Measurements from ENCODE around the gene ZNF90.
"Not testable (repeated sequence)": the region's sequence is repeated elsewhere in the genome, so short reads cannot be mapped to it uniquely, and the experiment has no call there.

The ZNF90 gene

DNA sequence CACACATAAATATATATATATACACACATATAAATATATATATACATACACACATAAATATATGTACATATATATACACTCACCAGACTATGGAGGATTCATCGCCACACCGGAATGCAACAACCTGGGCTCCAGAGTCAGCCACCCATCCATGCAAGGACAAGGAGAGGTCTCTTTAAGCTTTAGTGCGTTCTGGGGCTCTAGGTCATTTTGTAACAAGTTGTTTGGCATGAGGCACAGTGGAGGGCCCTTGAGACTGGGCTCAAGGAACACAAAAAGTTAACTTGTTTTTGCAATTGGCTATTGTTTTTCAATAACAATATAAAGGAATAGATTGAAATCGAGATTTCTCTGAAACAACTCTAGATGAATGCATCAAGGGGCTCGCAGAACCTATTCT, 4.9 kb upstream of the ZNF90 start:
- H3K4me1 Mint-ChIP-seq, result peaks cover 4% of the 10 kb centered on the region
- H3K27ac Mint-ChIP-seq, result no peak overlapping the region
- H3K36me3 Mint-ChIP-seq, result peaks cover 14% of the 10 kb centered on the region
- H3K27me3 Mint-ChIP-seq, result no peaks in the 10 kb centered on the region
- no peak overlapping the region for H3K4me3 Mint-ChIP-seq
- H3K9me3 Mint-ChIP-seq, result peaks cover 37% of the 10 kb centered on the region
- DNase-seq, result no peak
- CTCF ChIA-PET, result no interaction called here

DNA sequence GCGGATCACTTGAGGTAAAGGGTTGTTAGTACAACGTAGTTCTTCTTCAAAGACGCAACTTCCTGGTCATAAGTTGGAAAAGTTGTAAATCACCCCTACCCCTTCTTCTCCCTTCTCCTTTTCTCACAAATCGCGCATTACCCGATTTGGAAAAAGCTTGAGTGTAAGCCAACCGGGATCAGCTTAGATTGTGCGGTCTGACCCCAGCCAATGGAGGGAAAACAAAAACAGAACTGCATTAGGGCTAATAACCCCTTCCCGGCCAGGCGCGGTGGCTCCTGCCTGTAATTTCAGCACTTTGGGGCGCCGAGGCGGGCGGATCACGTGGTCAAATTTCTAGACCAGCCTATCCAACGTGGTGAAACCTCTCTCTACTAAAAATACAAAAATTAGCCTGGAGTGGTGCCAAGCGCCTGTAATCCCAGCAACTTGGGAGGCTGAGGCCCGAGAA, 806 bp downstream of the ZNF90 start:
- Mint-ChIP-seq H3K27ac (peak overlapping the region; percentile 86), H3K9me3 (peaks cover 46% of the 10 kb centered on the region), H3K27me3 (no peaks in the 10 kb centered on the region), H3K4me1 (peaks cover 18% of the 10 kb centered on the region), H3K4me3 (peak overlapping the region; percentile 83), H3K36me3 (peaks cover 55% of the 10 kb centered on the region)
- DNase-seq, result peak; percentile 39
- CTCF ChIA-PET, result no interaction called here

DNA sequence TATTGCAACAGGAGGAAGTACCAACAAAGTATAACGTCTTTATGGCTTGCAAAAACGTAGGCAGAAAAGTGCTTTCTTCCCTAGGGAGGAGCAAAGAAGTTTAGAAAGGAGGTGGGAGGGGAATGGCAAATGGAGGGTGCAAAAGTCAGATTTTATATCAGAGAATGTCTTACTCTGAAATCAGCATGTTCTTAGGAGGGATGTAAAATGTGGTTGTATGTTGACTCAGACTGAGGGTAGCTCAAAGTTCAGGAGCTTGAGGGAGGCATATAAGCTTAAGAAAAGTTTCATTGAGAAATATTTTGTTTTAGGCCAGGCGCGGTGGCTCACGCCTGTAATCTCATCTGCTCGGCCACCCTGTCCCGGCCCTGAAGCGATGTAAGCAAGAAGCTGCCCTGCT, 1.7 kb downstream of the ZNF90 start:
- H3K4me3 Mint-ChIP-seq, result peak overlapping the region; percentile 29
- H3K36me3 Mint-ChIP-seq, result peaks cover 57% of the 10 kb centered on the region
- H3K27me3 Mint-ChIP-seq, result no peaks in the 10 kb centered on the region
- no peak for DNase-seq
- CTCF ChIA-PET, result no interaction called here
- peaks cover 46% of the 10 kb centered on the region for H3K9me3 Mint-ChIP-seq
- H3K4me1 Mint-ChIP-seq, result peaks cover 18% of the 10 kb centered on the region
- H3K27ac Mint-ChIP-seq, result no peak overlapping the region

DNA sequence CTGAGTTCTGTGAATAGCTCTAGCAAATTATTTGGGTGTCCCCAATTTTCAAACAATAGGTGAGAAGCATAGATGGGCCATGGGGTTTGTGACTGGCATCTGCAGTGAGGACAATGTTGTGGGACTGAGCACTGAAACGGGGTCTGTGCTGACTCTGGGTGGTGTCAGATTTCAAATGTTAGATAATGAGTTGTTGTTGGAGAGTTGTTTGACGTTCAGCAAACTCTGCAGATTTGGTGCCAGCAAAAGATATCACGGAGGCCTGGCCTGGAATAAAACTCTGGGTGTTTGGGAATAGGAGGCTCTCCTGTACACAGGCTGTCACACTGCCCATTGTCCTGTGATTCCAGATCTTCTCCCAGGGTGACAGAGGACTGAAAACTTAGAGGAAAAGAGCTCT, 2.9 kb downstream of the ZNF90 start:
- no peaks in the 10 kb centered on the region for H3K27me3 Mint-ChIP-seq
- H3K36me3 Mint-ChIP-seq, result peaks cover 57% of the 10 kb centered on the region
- H3K4me3 Mint-ChIP-seq, result no peak overlapping the region
- CTCF ChIA-PET, result interaction anchor here (0.7 to 0.8 kb wide), 2 partner anchors 8 to 31 kb away, joined by 3 read pairs; no protein-coding TSS in a partner anchor
- no peak for DNase-seq
- H3K4me1 Mint-ChIP-seq, result peaks cover 18% of the 10 kb centered on the region
- peaks cover 48% of the 10 kb centered on the region for H3K9me3 Mint-ChIP-seq
- H3K27ac Mint-ChIP-seq, result no peak overlapping the region

DNA sequence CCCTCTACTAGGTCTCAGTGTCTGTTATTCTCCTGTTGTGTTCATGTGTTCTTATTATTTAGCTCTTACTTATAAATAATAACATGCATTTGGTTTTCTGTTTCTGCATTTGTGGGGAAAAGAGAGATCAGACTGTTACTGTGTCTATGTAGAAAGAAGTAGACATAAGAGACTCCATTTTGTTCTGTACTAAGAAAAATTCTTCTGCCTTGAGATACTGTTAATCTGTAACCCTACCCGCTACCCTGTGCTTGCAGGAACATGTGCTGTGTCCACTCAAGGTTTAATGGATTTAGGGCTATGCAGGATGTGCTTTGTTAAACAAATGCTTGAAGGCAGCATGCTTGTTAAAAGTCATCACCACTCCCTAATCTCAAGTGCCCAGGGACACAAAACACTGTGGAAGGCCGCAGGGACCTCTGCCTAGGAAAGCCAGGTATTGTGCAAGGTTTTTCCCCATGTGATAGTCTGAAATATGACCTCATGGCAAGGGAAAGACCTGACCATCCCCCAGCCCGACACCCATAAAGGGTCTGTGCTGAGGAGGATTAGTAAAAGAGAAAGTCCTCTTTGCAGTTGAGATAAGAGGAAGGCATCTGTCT, 4.5 kb downstream of the ZNF90 start:
- H3K4me3 Mint-ChIP-seq, H3K27ac Mint-ChIP-seq, DNase-seq, CTCF ChIA-PET, H3K27me3 Mint-ChIP-seq: not testable (repeated sequence)
- H3K36me3 Mint-ChIP-seq, result peaks cover 61% of the 10 kb centered on the region
- peaks cover 51% of the 10 kb centered on the region for H3K9me3 Mint-ChIP-seq
- H3K4me1 Mint-ChIP-seq, result peaks cover 18% of the 10 kb centered on the region

DNA sequence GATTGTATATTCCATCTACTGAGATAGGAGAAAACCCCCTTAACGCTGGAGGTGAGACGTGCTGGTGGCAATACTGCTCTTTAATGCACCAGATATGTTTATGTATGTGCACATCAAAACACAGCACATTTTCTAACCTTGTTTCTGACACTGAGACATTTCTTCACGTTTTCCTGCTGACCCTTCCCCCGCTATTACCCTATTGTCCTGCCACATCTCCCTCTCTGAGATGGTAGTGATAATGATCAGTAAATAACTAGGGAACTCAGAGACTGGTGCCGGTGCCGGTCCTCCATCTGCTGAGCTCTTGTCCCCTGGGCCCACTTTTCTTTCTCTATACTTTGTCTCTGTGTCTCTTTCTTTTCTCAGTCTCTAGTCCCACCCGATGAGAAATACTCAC, 5.1 kb downstream of the ZNF90 start:
- CTCF ChIA-PET, DNase-seq, H3K27ac Mint-ChIP-seq, H3K27me3 Mint-ChIP-seq, H3K4me3 Mint-ChIP-seq: not testable (repeated sequence)
- peaks cover 15% of the 10 kb centered on the region for H3K4me1 Mint-ChIP-seq
- peaks cover 63% of the 10 kb centered on the region for H3K36me3 Mint-ChIP-seq
- H3K9me3 Mint-ChIP-seq, result peaks cover 53% of the 10 kb centered on the region

DNA sequence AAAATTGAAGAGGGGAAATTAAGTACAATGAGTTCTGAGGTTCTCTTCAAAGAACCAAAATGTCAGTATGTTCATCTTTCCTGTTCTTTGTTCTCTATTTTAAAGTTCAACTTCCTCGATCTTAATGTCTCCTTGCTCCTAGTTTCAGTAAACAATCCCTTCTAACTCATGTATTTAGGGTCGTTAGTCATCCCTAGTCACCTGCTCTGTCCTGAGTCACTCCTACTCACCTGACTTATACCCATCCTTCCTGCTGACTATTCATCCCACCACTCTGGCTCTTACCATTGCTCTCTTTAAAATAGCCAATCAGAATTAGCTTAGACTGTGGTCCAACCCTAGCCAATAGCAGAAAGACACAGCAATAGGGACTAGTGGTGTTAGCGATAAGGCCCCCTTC, 24.3 kb downstream of the ZNF90 start:
- Mint-ChIP-seq H3K36me3 (peaks cover 70% of the 10 kb centered on the region), H3K9me3 (peaks cover 66% of the 10 kb centered on the region), H3K4me1 (no peaks in the 10 kb centered on the region), H3K27ac (no peak overlapping the region), H3K27me3 (no peaks in the 10 kb centered on the region), H3K4me3 (no peak overlapping the region)
- no peak for DNase-seq
- CTCF ChIA-PET, result no interaction called here

DNA sequence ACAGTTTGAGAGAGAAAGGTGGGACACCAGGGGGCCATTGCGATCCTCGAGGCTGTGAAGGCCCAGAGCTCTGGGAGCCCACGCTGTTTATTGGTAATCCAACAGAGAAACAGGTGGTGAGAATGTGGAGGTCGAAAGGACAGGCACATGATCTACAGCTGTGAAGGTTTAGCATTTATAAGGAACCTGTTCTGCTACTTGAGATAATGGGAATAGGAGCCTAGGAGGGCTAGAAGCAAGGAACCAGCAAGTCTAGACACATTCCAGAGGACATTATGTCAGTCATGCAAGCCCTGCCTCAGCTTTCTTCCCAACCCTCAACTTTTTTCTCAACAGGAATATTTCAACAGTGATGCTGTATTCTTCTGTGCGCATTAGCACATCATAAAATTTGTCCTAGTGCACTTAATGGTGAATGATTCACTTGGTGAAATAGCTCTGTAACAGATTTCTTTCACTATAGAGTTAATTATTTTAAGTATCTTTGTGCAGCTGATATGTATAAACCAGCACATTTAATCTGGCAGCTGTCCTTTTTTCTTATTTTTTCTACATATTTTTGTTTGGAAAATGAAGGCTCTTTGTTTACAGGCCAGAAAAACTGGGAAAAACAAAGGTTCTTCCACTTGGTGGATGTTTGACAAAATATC, 25.4 kb downstream of the ZNF90 start:
- H3K4me1 Mint-ChIP-seq, result no peaks in the 10 kb centered on the region
- no peak overlapping the region for H3K27ac Mint-ChIP-seq
- no peaks in the 10 kb centered on the region for H3K27me3 Mint-ChIP-seq
- H3K4me3 Mint-ChIP-seq, result no peak overlapping the region
- DNase-seq, result no peak
- H3K36me3 Mint-ChIP-seq, result peaks cover 69% of the 10 kb centered on the region
- CTCF ChIA-PET, result no interaction called here
- peaks cover 57% of the 10 kb centered on the region for H3K9me3 Mint-ChIP-seq

DNA sequence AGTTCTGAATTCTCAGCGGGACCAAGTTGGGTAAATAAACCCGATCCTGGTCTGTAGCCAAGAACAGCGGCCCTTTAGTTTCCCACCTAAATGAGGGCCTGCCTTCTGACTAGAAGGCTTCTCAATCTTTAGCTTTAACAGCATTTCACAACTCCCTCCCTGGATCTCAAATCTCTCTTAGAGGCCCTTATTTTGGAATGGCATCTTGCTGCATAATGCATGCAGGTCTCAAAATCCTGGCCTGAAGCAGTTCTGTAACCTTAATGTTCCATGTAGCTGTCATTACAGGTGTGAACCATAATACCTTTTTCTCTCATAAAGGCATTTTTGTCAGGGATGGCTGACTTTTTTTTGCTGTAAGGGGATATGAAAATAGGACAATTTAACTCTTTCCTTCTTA, 29.5 kb downstream of the ZNF90 start:
- Mint-ChIP-seq H3K9me3 (peaks cover 32% of the 10 kb centered on the region), H3K27me3 (no peaks in the 10 kb centered on the region), H3K27ac (no peak overlapping the region), H3K36me3 (peaks cover 54% of the 10 kb centered on the region), H3K4me1 (no peaks in the 10 kb centered on the region), H3K4me3 (no peak overlapping the region)
- DNase-seq, result no peak
- CTCF ChIA-PET, result no interaction called here

DNA sequence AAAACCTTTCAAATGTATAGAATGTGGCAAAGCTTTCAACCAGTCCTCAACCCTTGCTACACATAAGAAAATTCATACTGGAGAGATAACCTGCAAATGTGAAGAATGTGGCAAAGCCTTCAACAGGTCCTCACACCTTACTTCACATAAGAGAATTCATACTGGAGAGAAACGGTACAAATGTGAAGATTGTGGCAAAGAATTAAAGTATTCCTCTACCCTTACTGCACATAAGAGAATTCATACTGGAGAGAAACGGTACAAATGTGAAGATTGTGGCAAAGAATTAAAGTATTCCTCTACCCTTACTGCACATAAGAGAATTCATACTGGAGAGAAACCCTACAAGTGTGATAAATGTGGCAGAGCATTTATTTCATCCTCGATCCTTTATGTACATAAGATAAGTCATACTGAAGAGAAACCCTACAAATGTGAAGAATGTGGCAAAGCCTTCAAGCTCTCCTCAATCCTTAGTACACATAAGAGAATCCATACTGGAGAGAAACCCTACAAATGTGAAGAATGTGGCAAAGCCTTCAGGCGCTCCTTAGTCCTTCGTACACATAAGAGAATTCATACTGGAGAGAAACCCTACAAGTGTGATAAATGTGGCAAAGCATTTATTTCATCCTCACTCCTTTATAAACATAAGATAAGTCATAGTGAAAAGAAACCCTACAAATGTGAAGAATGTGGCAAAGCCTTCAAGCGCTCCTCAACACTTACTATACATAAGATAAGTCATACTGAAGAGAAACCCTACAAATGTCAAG, 40.5 kb downstream of the ZNF90 start:
- DNase-seq, CTCF ChIA-PET, H3K27me3 Mint-ChIP-seq, H3K27ac Mint-ChIP-seq, H3K4me1 Mint-ChIP-seq, H3K4me3 Mint-ChIP-seq: not testable (repeated sequence)
- Mint-ChIP-seq H3K36me3 (peaks cover 48% of the 10 kb centered on the region), H3K9me3 (peaks cover 52% of the 10 kb centered on the region)

DNA sequence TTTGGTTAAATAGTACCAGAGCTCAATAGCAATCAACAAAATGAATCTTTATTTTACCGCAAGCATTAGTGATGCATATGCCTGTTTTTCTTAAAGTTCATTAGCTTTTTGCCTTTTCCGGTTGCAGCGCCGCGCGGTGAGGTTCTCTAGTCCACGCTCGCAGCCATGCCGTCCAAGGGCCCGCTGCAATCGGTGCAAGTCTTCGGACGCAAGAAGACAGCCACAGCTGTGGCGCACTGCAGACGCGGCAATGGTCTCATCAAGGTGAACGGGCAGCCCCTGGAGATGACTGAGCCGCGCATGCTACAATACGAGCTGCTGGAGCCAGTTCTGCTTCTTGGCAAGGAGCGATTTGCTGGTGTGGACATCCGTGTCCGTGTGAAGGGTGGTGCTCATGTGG, 47.1 kb downstream of the ZNF90 start:
- no peaks in the 10 kb centered on the region for H3K27me3 Mint-ChIP-seq
- no peak for DNase-seq
- H3K4me3 Mint-ChIP-seq, result no peak overlapping the region
- peaks cover 42% of the 10 kb centered on the region for H3K36me3 Mint-ChIP-seq
- H3K9me3 Mint-ChIP-seq, result peaks cover 50% of the 10 kb centered on the region
- no peaks in the 10 kb centered on the region for H3K4me1 Mint-ChIP-seq
- CTCF ChIA-PET, result no interaction called here
- H3K27ac Mint-ChIP-seq, result no peak overlapping the region

DNA sequence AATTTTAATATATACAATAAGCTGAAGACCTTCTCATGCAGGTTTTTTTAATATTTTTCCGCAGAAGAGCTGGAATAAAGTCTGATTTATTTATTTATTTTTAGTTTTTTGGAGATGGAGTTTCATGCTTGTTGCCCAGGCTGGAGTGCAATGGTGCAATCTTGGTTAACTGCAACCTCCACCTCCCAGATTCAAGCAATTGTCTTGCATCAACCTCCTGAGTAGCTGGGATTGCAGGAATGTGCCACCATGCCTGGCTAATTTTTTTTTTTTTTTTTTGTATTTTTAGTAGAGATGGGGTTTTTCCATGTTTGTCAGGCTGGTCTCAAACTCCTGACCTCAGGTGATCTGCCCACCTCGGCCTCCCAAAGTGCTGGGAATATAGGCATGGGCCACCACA, 55.1 kb downstream of the ZNF90 start:
- H3K4me1 Mint-ChIP-seq, H3K27me3 Mint-ChIP-seq, H3K36me3 Mint-ChIP-seq, H3K27ac Mint-ChIP-seq, DNase-seq, H3K4me3 Mint-ChIP-seq, CTCF ChIA-PET: not testable (repeated sequence)
- H3K9me3 Mint-ChIP-seq, result peaks cover 33% of the 10 kb centered on the region

DNA sequence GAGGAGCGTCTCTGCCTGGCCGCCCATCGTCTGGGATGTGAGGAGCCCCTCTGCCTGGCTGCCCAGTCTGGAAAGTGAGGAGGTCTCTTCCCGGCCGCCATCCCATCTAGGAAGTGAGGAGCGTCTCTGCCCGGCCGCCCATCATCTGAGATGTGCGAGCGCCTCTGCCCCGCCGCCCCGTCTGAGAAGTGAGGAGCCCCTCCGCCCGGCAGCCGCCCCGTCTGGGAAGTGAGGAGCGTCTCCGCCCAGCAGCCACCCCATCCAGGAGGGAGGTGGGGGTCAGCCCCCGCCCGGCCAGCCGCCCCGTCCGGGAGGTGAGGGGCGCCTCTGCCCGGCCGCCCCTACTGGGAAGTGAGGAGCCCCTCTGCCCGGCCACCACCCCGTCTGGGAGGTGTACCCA, 59.9 kb downstream of the ZNF90 start:
- DNase-seq, H3K36me3 Mint-ChIP-seq, H3K4me3 Mint-ChIP-seq, H3K4me1 Mint-ChIP-seq, CTCF ChIA-PET, H3K27me3 Mint-ChIP-seq, H3K27ac Mint-ChIP-seq: not testable (repeated sequence)
- peaks cover 44% of the 10 kb centered on the region for H3K9me3 Mint-ChIP-seq

DNA sequence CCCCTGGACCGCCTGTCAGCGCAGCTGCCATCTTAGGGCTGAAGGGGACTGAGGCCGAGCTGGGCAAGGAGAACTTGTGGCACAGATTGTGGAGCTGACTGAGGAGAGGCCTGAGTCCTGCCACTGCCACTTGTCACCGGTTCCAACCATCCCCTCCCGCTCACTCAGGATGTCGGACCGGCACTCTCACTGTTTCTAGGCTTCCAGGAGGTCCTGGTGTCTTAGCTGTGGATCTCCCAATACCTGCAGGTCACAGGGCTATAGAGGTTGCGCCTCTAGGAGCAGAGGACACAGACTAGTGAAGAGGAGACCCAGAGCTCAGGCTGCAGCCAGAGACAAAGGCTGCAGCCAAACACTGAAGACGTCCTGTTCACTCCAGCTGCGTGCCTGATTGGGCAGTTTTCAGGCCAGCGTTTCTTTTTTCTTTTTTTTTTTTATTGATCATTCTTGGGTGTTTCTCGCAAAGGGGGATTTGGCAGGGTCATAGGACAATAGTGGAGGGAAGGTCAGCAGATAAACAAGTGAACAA, 73.9 kb downstream of the ZNF90 start:
- no peaks in the 10 kb centered on the region for H3K27me3 Mint-ChIP-seq
- peaks cover 26% of the 10 kb centered on the region for H3K9me3 Mint-ChIP-seq
- no peak overlapping the region for H3K27ac Mint-ChIP-seq
- DNase-seq, result no peak
- H3K4me3 Mint-ChIP-seq, result no peak overlapping the region
- CTCF ChIA-PET, result no interaction called here
- H3K36me3 Mint-ChIP-seq, result peaks cover 1% of the 10 kb centered on the region
- no peaks in the 10 kb centered on the region for H3K4me1 Mint-ChIP-seq

DNA sequence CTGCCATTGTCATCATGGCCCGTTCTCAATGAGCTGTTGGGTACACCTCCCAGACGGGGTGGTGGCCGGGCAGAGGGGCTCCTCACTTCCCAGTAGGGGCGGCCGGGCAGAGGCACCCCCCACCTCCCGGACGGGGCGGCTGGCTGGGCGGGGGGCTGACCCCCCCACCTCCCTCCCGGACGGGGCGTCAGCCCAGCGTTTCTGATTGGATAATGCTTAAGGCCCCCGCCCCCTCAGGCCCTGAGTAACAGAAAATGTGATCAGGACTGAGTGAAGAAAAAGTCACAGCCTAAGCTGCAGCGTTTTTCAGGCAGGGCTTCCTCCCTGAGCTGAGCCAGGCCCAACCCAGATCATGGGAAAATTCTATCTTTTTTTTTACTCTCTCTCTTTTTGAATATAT, 74.7 kb downstream of the ZNF90 start:
- not testable (repeated sequence) for H3K27ac Mint-ChIP-seq

More for the DNA sequence above, 74.7 kb downstream of the ZNF90 start:
- DNase-seq, H3K27me3 Mint-ChIP-seq, H3K36me3 Mint-ChIP-seq, CTCF ChIA-PET, H3K4me3 Mint-ChIP-seq, H3K4me1 Mint-ChIP-seq: not testable (repeated sequence)
- H3K9me3 Mint-ChIP-seq, result peaks cover 24% of the 10 kb centered on the region

All from activated naive CD4-positive, alpha-beta T cell treated with anti-CD3 and anti-CD28 coated beads, Interleukin-2, amount 10 ng/mL, durations not matched to agents 7 days and 5 days (primary cell).